Measurements from ENCODE around the gene TTLL11.

TTLL11 gene

GRCh38 chr9:122090287-122090883, 2.7 kb downstream of the TTLL11 start:
- no peak overlapping the region for H3K9ac ChIP-seq (ENCODE audit: low read depth, low read length)
- no peaks in the 10 kb centered on the region for H3K4me1 ChIP-seq (ENCODE audit: control insufficient read depth, insufficient read depth, low read length)
- no peak overlapping the region for H3K4me3 ChIP-seq (ENCODE audit: low read depth, low read length)
- H3K36me3 ChIP-seq (ENCODE audit: control insufficient read depth, insufficient read depth, low read length) = no peaks in the 10 kb centered on the region
- no peak overlapping the region for H3K27ac ChIP-seq (ENCODE audit: low read depth, low read length)
- peaks cover 18% of the 10 kb centered on the region for H3K27me3 ChIP-seq (ENCODE audit: control insufficient read depth, insufficient read depth, low read length)
- no peaks in the 10 kb centered on the region for H3K9me3 ChIP-seq (ENCODE audit: control insufficient read depth, insufficient read depth, low read length)

GRCh38 chr9:122088880-122089706, 4.0 kb downstream of the TTLL11 start:
- Histone ChIP-seq H3K27ac (ENCODE audit: low read depth, low read length) (no peak overlapping the region), H3K4me1 (ENCODE audit: control insufficient read depth, insufficient read depth, low read length) (no peaks in the 10 kb centered on the region), H3K9me3 (ENCODE audit: control insufficient read depth, insufficient read depth, low read length) (no peaks in the 10 kb centered on the region), H3K4me3 (ENCODE audit: low read depth, low read length) (no peak overlapping the region), H3K27me3 (ENCODE audit: control insufficient read depth, insufficient read depth, low read length) (peaks cover 18% of the 10 kb centered on the region), H3K9ac (ENCODE audit: low read depth, low read length) (no peak overlapping the region), H3K36me3 (ENCODE audit: control insufficient read depth, insufficient read depth, low read length) (no peaks in the 10 kb centered on the region)

GRCh38 chr9:122087406-122088200, 5.5 kb downstream of the TTLL11 start:
- H3K9me3 ChIP-seq (ENCODE audit: control insufficient read depth, insufficient read depth, low read length) = no peaks in the 10 kb centered on the region
- H3K9ac ChIP-seq (ENCODE audit: low read depth, low read length) = no peak overlapping the region
- no peak overlapping the region for H3K4me3 ChIP-seq (ENCODE audit: low read depth, low read length)
- no peak overlapping the region for H3K27ac ChIP-seq (ENCODE audit: low read depth, low read length)
- peaks cover 11% of the 10 kb centered on the region for H3K27me3 ChIP-seq (ENCODE audit: control insufficient read depth, insufficient read depth, low read length)
- H3K36me3 ChIP-seq (ENCODE audit: control insufficient read depth, insufficient read depth, low read length) = no peaks in the 10 kb centered on the region
- H3K4me1 ChIP-seq (ENCODE audit: control insufficient read depth, insufficient read depth, low read length) = no peaks in the 10 kb centered on the region

GRCh38 chr9:122086873-122087272, 6.2 kb downstream of the TTLL11 start:
- Histone ChIP-seq H3K4me3 (ENCODE audit: low read depth, low read length) (no peak overlapping the region), H3K27ac (ENCODE audit: low read depth, low read length) (no peak overlapping the region), H3K36me3 (ENCODE audit: control insufficient read depth, insufficient read depth, low read length) (no peaks in the 10 kb centered on the region), H3K4me1 (ENCODE audit: control insufficient read depth, insufficient read depth, low read length) (no peaks in the 10 kb centered on the region), H3K9ac (ENCODE audit: low read depth, low read length) (no peak overlapping the region), H3K9me3 (ENCODE audit: control insufficient read depth, insufficient read depth, low read length) (no peaks in the 10 kb centered on the region), H3K27me3 (ENCODE audit: control insufficient read depth, insufficient read depth, low read length) (peaks cover 5% of the 10 kb centered on the region)

GRCh38 chr9:122085260-122085659, 7.8 kb downstream of the TTLL11 start:
- Histone ChIP-seq H3K4me1 (ENCODE audit: control insufficient read depth, insufficient read depth, low read length) (no peaks in the 10 kb centered on the region), H3K27me3 (ENCODE audit: control insufficient read depth, insufficient read depth, low read length) (no peaks in the 10 kb centered on the region), H3K4me3 (ENCODE audit: low read depth, low read length) (no peak overlapping the region), H3K36me3 (ENCODE audit: control insufficient read depth, insufficient read depth, low read length) (no peaks in the 10 kb centered on the region), H3K9me3 (ENCODE audit: control insufficient read depth, insufficient read depth, low read length) (no peaks in the 10 kb centered on the region), H3K27ac (ENCODE audit: low read depth, low read length) (no peak overlapping the region), H3K9ac (ENCODE audit: low read depth, low read length) (no peak overlapping the region)

- Histone ChIP-seq H3K27me3 (ENCODE audit: control insufficient read depth, insufficient read depth, low read length) (no peaks in the 10 kb centered on the region), H3K9ac (ENCODE audit: low read depth, low read length) (no peak overlapping the region), H3K4me1 (ENCODE audit: control insufficient read depth, insufficient read depth, low read length) (no peaks in the 10 kb centered on the region), H3K9me3 (ENCODE audit: control insufficient read depth, insufficient read depth, low read length) (no peaks in the 10 kb centered on the region), H3K4me3 (ENCODE audit: low read depth, low read length) (no peak overlapping the region), H3K27ac (ENCODE audit: low read depth, low read length) (no peak overlapping the region), H3K36me3 (ENCODE audit: control insufficient read depth, insufficient read depth, low read length) (no peaks in the 10 kb centered on the region)
Observed at GRCh38 chr9:122084026-122084675, 9.0 kb downstream of the TTLL11 start.

- no peak overlapping the region for H3K27ac ChIP-seq (ENCODE audit: low read depth, low read length)
- no peaks in the 10 kb centered on the region for H3K4me1 ChIP-seq (ENCODE audit: control insufficient read depth, insufficient read depth, low read length)
- H3K36me3 ChIP-seq (ENCODE audit: control insufficient read depth, insufficient read depth, low read length) = no peaks in the 10 kb centered on the region
- no peak overlapping the region for H3K4me3 ChIP-seq (ENCODE audit: low read depth, low read length)
- no peak overlapping the region for H3K9ac ChIP-seq (ENCODE audit: low read depth, low read length)
- no peaks in the 10 kb centered on the region for H3K27me3 ChIP-seq (ENCODE audit: control insufficient read depth, insufficient read depth, low read length)
- peaks cover 4% of the 10 kb centered on the region; the same call in 1 of the 2 replicates for H3K9me3 ChIP-seq (ENCODE audit: control insufficient read depth, insufficient read depth, low read length)
Observed at GRCh38 chr9:122080986-122081385, 12.1 kb downstream of the TTLL11 start.

GRCh38 chr9:122078557-122078956, 14.6 kb downstream of the TTLL11 start:
- H3K4me3 ChIP-seq (ENCODE audit: low read depth, low read length) = no peak overlapping the region
- H3K36me3 ChIP-seq (ENCODE audit: control insufficient read depth, insufficient read depth, low read length) = no peaks in the 10 kb centered on the region
- no peak overlapping the region for H3K27ac ChIP-seq (ENCODE audit: low read depth, low read length)
- no peaks in the 10 kb centered on the region for H3K27me3 ChIP-seq (ENCODE audit: control insufficient read depth, insufficient read depth, low read length)
- H3K9me3 ChIP-seq (ENCODE audit: control insufficient read depth, insufficient read depth, low read length) = peaks cover 4% of the 10 kb centered on the region; the same call in 1 of the 2 replicates
- no peaks in the 10 kb centered on the region for H3K4me1 ChIP-seq (ENCODE audit: control insufficient read depth, insufficient read depth, low read length)
- H3K9ac ChIP-seq (ENCODE audit: low read depth, low read length) = no peak overlapping the region

- Histone ChIP-seq H3K9ac (ENCODE audit: low read depth, low read length) (no peak overlapping the region), H3K9me3 (ENCODE audit: control insufficient read depth, insufficient read depth, low read length) (peaks cover 4% of the 10 kb centered on the region; the same call in 1 of the 2 replicates), H3K4me1 (ENCODE audit: control insufficient read depth, insufficient read depth, low read length) (no peaks in the 10 kb centered on the region), H3K27ac (ENCODE audit: low read depth, low read length) (no peak overlapping the region), H3K27me3 (ENCODE audit: control insufficient read depth, insufficient read depth, low read length) (no peaks in the 10 kb centered on the region), H3K4me3 (ENCODE audit: low read depth, low read length) (no peak overlapping the region), H3K36me3 (ENCODE audit: control insufficient read depth, insufficient read depth, low read length) (no peaks in the 10 kb centered on the region)
Observed at GRCh38 chr9:122076773-122077172, 16.3 kb downstream of the TTLL11 start.

- no peak overlapping the region for H3K4me3 ChIP-seq (ENCODE audit: low read depth, low read length)
- no peaks in the 10 kb centered on the region for H3K4me1 ChIP-seq (ENCODE audit: control insufficient read depth, insufficient read depth, low read length)
- no peak overlapping the region for H3K9ac ChIP-seq (ENCODE audit: low read depth, low read length)
- H3K27me3 ChIP-seq (ENCODE audit: control insufficient read depth, insufficient read depth, low read length) = no peaks in the 10 kb centered on the region
- H3K27ac ChIP-seq (ENCODE audit: low read depth, low read length) = no peak overlapping the region
- H3K9me3 ChIP-seq (ENCODE audit: control insufficient read depth, insufficient read depth, low read length) = peaks cover 4% of the 10 kb centered on the region; the same call in 1 of the 2 replicates
- H3K36me3 ChIP-seq (ENCODE audit: control insufficient read depth, insufficient read depth, low read length) = no peaks in the 10 kb centered on the region
Observed at GRCh38 chr9:122076117-122076516, 17.0 kb downstream of the TTLL11 start.

Data from HUES48 (cell line).